ENCODE results near the gene ATOH8.

The ATOH8 gene

GRCh38 chr2:85760872-85761271, 7.1 kb downstream of the ATOH8 start:
- no peak overlapping the region for H3K27ac ChIP-seq (ENCODE audit: insufficient read depth, low read length, poor library complexity, severe bottlenecking)
- no peaks in the 10 kb centered on the region for H3K4me1 ChIP-seq (ENCODE audit: control insufficient read depth, insufficient read depth, low read length, poor library complexity, severe bottlenecking)
- no peak for DNase-seq
- H3K9me3 ChIP-seq (ENCODE audit: control insufficient read depth, low read length): no peaks in the 10 kb centered on the region
- peaks cover 36% of the 10 kb centered on the region for H3K27me3 ChIP-seq (replicated peaks; ENCODE audit: control insufficient read depth, insufficient read depth, low read length, poor library complexity, severe bottlenecking)
- H3K36me3 ChIP-seq (ENCODE audit: control insufficient read depth, insufficient read depth, low read length): no peaks in the 10 kb centered on the region
- no peak overlapping the region for H3K4me3 ChIP-seq (ENCODE audit: insufficient read depth, low read depth, low read length, poor library complexity, severe bottlenecking)

GRCh38 chr2:85761512-85761944, 7.7 kb downstream of the ATOH8 start:
- no peak overlapping the region for H3K27ac ChIP-seq (ENCODE audit: insufficient read depth, low read length, poor library complexity, severe bottlenecking)
- peaks cover 29% of the 10 kb centered on the region for H3K27me3 ChIP-seq (replicated peaks; ENCODE audit: control insufficient read depth, insufficient read depth, low read length, poor library complexity, severe bottlenecking)
- H3K4me1 ChIP-seq (ENCODE audit: control insufficient read depth, insufficient read depth, low read length, poor library complexity, severe bottlenecking): no peaks in the 10 kb centered on the region
- no peaks in the 10 kb centered on the region for H3K36me3 ChIP-seq (ENCODE audit: control insufficient read depth, insufficient read depth, low read length)
- no peak for DNase-seq
- H3K4me3 ChIP-seq (ENCODE audit: insufficient read depth, low read depth, low read length, poor library complexity, severe bottlenecking): no peak overlapping the region
- H3K9me3 ChIP-seq (ENCODE audit: control insufficient read depth, low read length): no peaks in the 10 kb centered on the region

DNA sequence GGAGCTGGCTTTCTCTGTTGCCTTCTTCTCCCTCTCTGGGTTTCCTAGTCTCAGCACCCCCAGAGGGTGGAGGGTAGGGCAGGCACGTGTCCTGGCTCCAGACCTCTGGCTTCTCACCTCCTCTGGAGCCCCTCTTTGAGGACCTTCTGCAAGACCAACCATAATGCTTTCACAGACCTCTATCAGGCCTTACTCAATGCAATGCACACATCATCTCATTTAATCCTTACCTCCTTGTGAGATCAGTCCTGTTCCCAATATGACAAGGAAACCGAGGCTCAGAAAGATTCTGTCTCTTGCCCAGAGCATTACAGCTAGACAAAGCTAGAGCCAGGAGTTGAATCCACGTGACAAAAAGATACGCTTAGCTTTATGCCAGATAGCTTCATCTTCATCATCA, 8.2 kb downstream of the ATOH8 start:
- no peaks in the 10 kb centered on the region for H3K36me3 ChIP-seq (ENCODE audit: control insufficient read depth, insufficient read depth, low read length)
- H3K9me3 ChIP-seq (ENCODE audit: control insufficient read depth, low read length): no peaks in the 10 kb centered on the region
- no peak overlapping the region for H3K27ac ChIP-seq (ENCODE audit: insufficient read depth, low read length, poor library complexity, severe bottlenecking)
- peaks cover 26% of the 10 kb centered on the region for H3K27me3 ChIP-seq (replicated peaks; ENCODE audit: control insufficient read depth, insufficient read depth, low read length, poor library complexity, severe bottlenecking)
- H3K4me3 ChIP-seq (ENCODE audit: insufficient read depth, low read depth, low read length, poor library complexity, severe bottlenecking): no peak overlapping the region
- H3K4me1 ChIP-seq (ENCODE audit: control insufficient read depth, insufficient read depth, low read length, poor library complexity, severe bottlenecking): no peaks in the 10 kb centered on the region
- DNase-seq: no peak

DNA sequence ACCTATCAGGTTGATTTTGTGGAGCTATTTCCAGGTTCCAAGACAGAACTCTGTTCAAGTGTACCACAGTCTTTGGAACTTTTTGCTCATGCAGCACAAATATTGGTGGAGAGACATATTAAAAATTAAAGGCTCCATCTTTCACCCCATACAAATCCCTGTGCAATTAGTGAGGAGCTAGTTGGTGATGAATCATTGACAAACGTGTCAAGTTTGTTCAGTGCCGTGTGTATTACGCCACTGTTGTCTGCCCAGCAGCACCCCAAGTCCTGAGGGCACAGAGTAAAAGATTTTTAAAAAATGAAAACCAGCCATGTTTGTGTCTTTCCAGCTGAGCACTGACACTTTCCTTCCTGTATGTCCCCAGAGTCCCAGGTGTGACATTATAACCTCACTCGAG, 9.3 kb downstream of the ATOH8 start:
- Histone ChIP-seq H3K4me3 (ENCODE audit: insufficient read depth, low read depth, low read length, poor library complexity, severe bottlenecking) (no peak overlapping the region), H3K27ac (ENCODE audit: insufficient read depth, low read length, poor library complexity, severe bottlenecking) (no peak overlapping the region), H3K9me3 (ENCODE audit: control insufficient read depth, low read length) (no peaks in the 10 kb centered on the region), H3K27me3 (replicated peaks; ENCODE audit: control insufficient read depth, insufficient read depth, low read length, poor library complexity, severe bottlenecking) (peaks cover 22% of the 10 kb centered on the region), H3K4me1 (ENCODE audit: control insufficient read depth, insufficient read depth, low read length, poor library complexity, severe bottlenecking) (no peaks in the 10 kb centered on the region), H3K36me3 (ENCODE audit: control insufficient read depth, insufficient read depth, low read length) (no peaks in the 10 kb centered on the region)
- DNase-seq: no peak

DNA sequence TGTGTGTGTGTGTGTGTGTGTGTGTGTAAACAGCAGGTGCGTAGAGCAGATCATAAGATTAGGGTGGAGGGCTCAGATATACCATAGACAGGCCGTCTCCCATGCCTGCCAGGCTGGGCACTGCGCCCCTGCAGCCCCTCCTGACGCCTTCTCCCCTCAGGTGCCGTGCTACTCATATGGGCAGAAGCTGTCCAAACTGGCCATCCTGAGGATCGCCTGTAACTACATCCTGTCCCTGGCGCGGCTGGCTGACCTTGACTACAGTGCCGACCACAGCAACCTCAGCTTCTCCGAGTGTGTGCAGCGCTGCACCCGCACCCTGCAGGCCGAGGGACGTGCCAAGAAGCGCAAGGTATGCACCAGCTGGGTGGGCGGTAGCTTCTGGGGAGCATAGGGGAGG, 10.0 kb downstream of the ATOH8 start:
- Histone ChIP-seq H3K4me1 (ENCODE audit: control insufficient read depth, insufficient read depth, low read length, poor library complexity, severe bottlenecking) (no peaks in the 10 kb centered on the region), H3K36me3 (ENCODE audit: control insufficient read depth, insufficient read depth, low read length) (no peaks in the 10 kb centered on the region), H3K27ac (ENCODE audit: insufficient read depth, low read length, poor library complexity, severe bottlenecking) (no peak overlapping the region), H3K27me3 (replicated peaks; ENCODE audit: control insufficient read depth, insufficient read depth, low read length, poor library complexity, severe bottlenecking) (peaks cover 17% of the 10 kb centered on the region), H3K4me3 (ENCODE audit: insufficient read depth, low read depth, low read length, poor library complexity, severe bottlenecking) (no peak overlapping the region), H3K9me3 (ENCODE audit: control insufficient read depth, low read length) (no peaks in the 10 kb centered on the region)
- no peak for DNase-seq

- no peaks in the 10 kb centered on the region for H3K9me3 ChIP-seq (ENCODE audit: control insufficient read depth, low read length)
- DNase-seq: no peak
- H3K27ac ChIP-seq (ENCODE audit: insufficient read depth, low read length, poor library complexity, severe bottlenecking): no peak overlapping the region
- H3K4me1 ChIP-seq (ENCODE audit: control insufficient read depth, insufficient read depth, low read length, poor library complexity, severe bottlenecking): no peaks in the 10 kb centered on the region
- H3K27me3 ChIP-seq (replicated peaks; ENCODE audit: control insufficient read depth, insufficient read depth, low read length, poor library complexity, severe bottlenecking): peaks cover 11% of the 10 kb centered on the region
- H3K36me3 ChIP-seq (ENCODE audit: control insufficient read depth, insufficient read depth, low read length): no peaks in the 10 kb centered on the region
- no peak overlapping the region for H3K4me3 ChIP-seq (ENCODE audit: insufficient read depth, low read depth, low read length, poor library complexity, severe bottlenecking)
Measured at GRCh38 chr2:85765081-85765731, 11.4 kb downstream of the ATOH8 start.

DNA sequence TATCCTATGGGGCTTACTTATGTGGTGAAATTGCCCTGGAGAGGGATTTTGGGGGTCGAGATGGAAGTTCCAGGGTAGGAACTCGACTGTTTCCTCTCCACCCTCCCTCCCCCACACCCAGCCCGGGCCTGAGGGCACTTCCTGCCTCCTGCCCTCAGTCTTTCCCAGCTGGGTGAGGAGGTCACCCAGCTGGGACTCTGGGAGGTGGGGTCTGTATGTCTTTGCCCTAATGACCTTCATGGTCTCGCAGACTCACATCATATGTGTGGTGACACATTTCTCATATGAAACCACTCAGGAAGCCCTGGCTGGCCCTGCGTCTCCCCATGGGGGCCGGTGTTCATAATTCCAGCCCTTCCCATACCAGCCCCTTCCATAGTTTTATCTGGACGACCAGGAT, 12.4 kb downstream of the ATOH8 start:
- H3K27me3 ChIP-seq (replicated peaks; ENCODE audit: control insufficient read depth, insufficient read depth, low read length, poor library complexity, severe bottlenecking): peaks cover 16% of the 10 kb centered on the region
- H3K27ac ChIP-seq (ENCODE audit: insufficient read depth, low read length, poor library complexity, severe bottlenecking): no peak overlapping the region
- no peaks in the 10 kb centered on the region for H3K4me1 ChIP-seq (ENCODE audit: control insufficient read depth, insufficient read depth, low read length, poor library complexity, severe bottlenecking)
- no peak for DNase-seq
- no peaks in the 10 kb centered on the region for H3K36me3 ChIP-seq (ENCODE audit: control insufficient read depth, insufficient read depth, low read length)
- no peaks in the 10 kb centered on the region for H3K9me3 ChIP-seq (ENCODE audit: control insufficient read depth, low read length)
- no peak overlapping the region for H3K4me3 ChIP-seq (ENCODE audit: insufficient read depth, low read depth, low read length, poor library complexity, severe bottlenecking)

- no peak for DNase-seq
- Histone ChIP-seq H3K36me3 (ENCODE audit: control insufficient read depth, insufficient read depth, low read length) (no peaks in the 10 kb centered on the region), H3K27ac (ENCODE audit: insufficient read depth, low read length, poor library complexity, severe bottlenecking) (no peak overlapping the region), H3K4me1 (ENCODE audit: control insufficient read depth, insufficient read depth, low read length, poor library complexity, severe bottlenecking) (no peaks in the 10 kb centered on the region), H3K9me3 (ENCODE audit: control insufficient read depth, low read length) (no peaks in the 10 kb centered on the region), H3K4me3 (ENCODE audit: insufficient read depth, low read depth, low read length, poor library complexity, severe bottlenecking) (no peak overlapping the region), H3K27me3 (replicated peaks; ENCODE audit: control insufficient read depth, insufficient read depth, low read length, poor library complexity, severe bottlenecking) (peaks cover 12% of the 10 kb centered on the region)
Measured at GRCh38 chr2:85767803-85768665, 14.2 kb downstream of the ATOH8 start.

DNA sequence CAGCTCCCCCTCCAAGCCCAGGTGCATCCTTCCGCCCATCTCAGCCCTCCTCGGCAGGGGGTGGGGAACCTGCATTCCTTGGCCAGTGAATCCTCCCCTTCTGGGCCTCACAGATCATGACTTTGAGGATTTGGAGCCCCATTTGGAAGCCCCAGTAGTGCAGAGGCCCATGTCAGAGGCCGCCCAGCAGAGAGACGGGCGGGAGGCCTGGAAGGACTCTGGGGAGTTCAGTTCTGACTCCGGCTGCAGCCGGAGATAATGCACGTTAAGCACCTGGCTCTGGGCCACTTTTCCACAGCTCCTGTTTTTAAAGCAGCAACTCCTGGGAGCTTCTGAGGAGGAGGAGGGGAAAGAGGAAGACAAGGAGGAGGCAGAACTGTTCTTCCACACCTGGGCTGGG, 14.9 kb downstream of the ATOH8 start:
- H3K27me3 ChIP-seq (replicated peaks; ENCODE audit: control insufficient read depth, insufficient read depth, low read length, poor library complexity, severe bottlenecking): peaks cover 12% of the 10 kb centered on the region
- no peaks in the 10 kb centered on the region for H3K9me3 ChIP-seq (ENCODE audit: control insufficient read depth, low read length)
- DNase-seq: no peak
- H3K27ac ChIP-seq (ENCODE audit: insufficient read depth, low read length, poor library complexity, severe bottlenecking): no peak overlapping the region
- no peaks in the 10 kb centered on the region for H3K36me3 ChIP-seq (ENCODE audit: control insufficient read depth, insufficient read depth, low read length)
- H3K4me1 ChIP-seq (ENCODE audit: control insufficient read depth, insufficient read depth, low read length, poor library complexity, severe bottlenecking): no peaks in the 10 kb centered on the region
- H3K4me3 ChIP-seq (ENCODE audit: insufficient read depth, low read depth, low read length, poor library complexity, severe bottlenecking): no peak overlapping the region

GRCh38 chr2:85769236-85769982, 15.6 kb downstream of the ATOH8 start:
- H3K4me3 ChIP-seq (ENCODE audit: insufficient read depth, low read depth, low read length, poor library complexity, severe bottlenecking): no peak overlapping the region
- H3K27me3 ChIP-seq (replicated peaks; ENCODE audit: control insufficient read depth, insufficient read depth, low read length, poor library complexity, severe bottlenecking): peaks cover 12% of the 10 kb centered on the region
- no peaks in the 10 kb centered on the region for H3K36me3 ChIP-seq (ENCODE audit: control insufficient read depth, insufficient read depth, low read length)
- DNase-seq: no peak
- no peaks in the 10 kb centered on the region for H3K4me1 ChIP-seq (ENCODE audit: control insufficient read depth, insufficient read depth, low read length, poor library complexity, severe bottlenecking)
- H3K9me3 ChIP-seq (ENCODE audit: control insufficient read depth, low read length): no peaks in the 10 kb centered on the region
- H3K27ac ChIP-seq (ENCODE audit: insufficient read depth, low read length, poor library complexity, severe bottlenecking): no peak overlapping the region

Data from effector memory CD4-positive, alpha-beta T cell (primary cell).